GM21737 (cell line): ENCODE measurements around the gene PCDHGB2.
"Not testable (repeated sequence)": the region's sequence is repeated elsewhere in the genome, so short reads cannot be mapped to it uniquely, and the experiment has no call there.

Source experiments
- ATAC-seq: cut with Tn5 transposase; IDR thresholded peaks from one replicate; pipeline ENCODE4 v1.9.1; 2021; ENCODE audit warnings: mild to moderate bottlenecking, moderate library complexity; ENCODE audit not compliant: unreplicated experiment

Gene PCDHGB2

GRCh38 chr5:141383345-141383744 lies 23.6 kb downstream of the PCDHGB2 start:
- ATAC-seq = no peak

GRCh38 chr5:141384471-141385267 lies 24.9 kb downstream of the PCDHGB2 start:
- no peak for ATAC-seq

- not testable (repeated sequence) for ATAC-seq
Measured at GRCh38 chr5:141387557-141388311, 27.9 kb downstream of the PCDHGB2 start, which contains the start of gene PCDHGB4. Gene PCDHGB4, plus strand, starts transcription at chr5:141387698. Its CDS starts 187 bp downstream, at chr5:141387885.

- no peak for ATAC-seq
Measured at GRCh38 chr5:141388661-141389060, 28.9 kb downstream of the PCDHGB2 start.

- no peak for ATAC-seq
Measured at GRCh38 chr5:141389153-141390042, 29.6 kb downstream of the PCDHGB2 start.

GRCh38 chr5:141392429-141393198 lies 32.8 kb downstream of the PCDHGB2 start, which contains the start of gene PCDHGA8:
Gene PCDHGA8, plus strand, starts transcription at chr5:141392633. Its CDS starts 181 bp downstream, at chr5:141392814.
- ATAC-seq = no peak

- no peak for ATAC-seq
Measured at GRCh38 chr5:141393267-141393666, 33.5 kb downstream of the PCDHGB2 start.

GRCh38 chr5:141394401-141395187 lies 34.8 kb downstream of the PCDHGB2 start:
- not testable (repeated sequence) for ATAC-seq

- peak; percentile 88 for ATAC-seq
Measured at GRCh38 chr5:141397756-141398551, 38.2 kb downstream of the PCDHGB2 start, which contains the start of gene PCDHGB5. Gene PCDHGB5, plus strand, starts transcription at chr5:141397947. Its CDS starts 181 bp downstream, at chr5:141398128.

- ATAC-seq = no peak
Measured at GRCh38 chr5:141398608-141399007, 38.8 kb downstream of the PCDHGB2 start.

- no peak for ATAC-seq
Measured at GRCh38 chr5:141399555-141400258, 39.9 kb downstream of the PCDHGB2 start.

GRCh38 chr5:141402553-141403243 lies 42.9 kb downstream of the PCDHGB2 start, which contains the start of gene PCDHGA9:
Gene PCDHGA9, plus strand, starts transcription at chr5:141402778. Its CDS starts 175 bp downstream, at chr5:141402953.
- ATAC-seq = no peak

- no peak for ATAC-seq
Measured at GRCh38 chr5:141403387-141403786, 43.6 kb downstream of the PCDHGB2 start.

- ATAC-seq = not testable (repeated sequence)
Measured at GRCh38 chr5:141407790-141408505, 48.2 kb downstream of the PCDHGB2 start, which contains the start of gene PCDHGB6. Gene PCDHGB6, plus strand, starts transcription at chr5:141408021. Its CDS starts 182 bp downstream, at chr5:141408203.

- no peak for ATAC-seq
Measured at GRCh38 chr5:141409598-141410306, 50.0 kb downstream of the PCDHGB2 start.

GRCh38 chr5:141411575-141411974 lies 51.8 kb downstream of the PCDHGB2 start:
- ATAC-seq = no peak
